Uterus (tissue), 4 donors: ENCODE results near the gene RAB15. TPM values are rescaled to one million over a fixed set of nuclear protein-coding genes. Genes with fewer than 3 reads are reported as not detected.

ENCODE experiments used
- DNase-seq, 2 donors: peaks; one replicate each; pipeline ENCODE4 v3.0.0-alpha.2; 2019 to 2020
- H3K27ac ChIP-seq, 2 donors: fragments of 200-600 bp; sonication (generic); 1 replicate in 1 of 2; 2 replicates in 1 of 2; pipeline ENCODE4 v1.5.1; 2016 to 2018
- H3K27me3 ChIP-seq, 2 donors: fragments of 200-600 bp; sonication (generic); one replicate each; pipeline ENCODE4 v1.5.1; 2018 to 2019; ENCODE audit warnings: control low read depth in 1 of 2
- H3K36me3 ChIP-seq, 2 donors: fragments of 200-600 bp; sonication (generic); one replicate each; pipeline ENCODE4 v1.5.1; 2019; ENCODE audit warnings: control low read depth in 1 of 2
- H3K4me1 ChIP-seq, 2 donors: fragments of 200-600 bp; sonication (generic); one replicate each; pipeline ENCODE4 v1.5.1; 2018 to 2019; ENCODE audit warnings: control low read depth in 1 of 2
- H3K4me3 ChIP-seq, 2 donors: fragments of 200-600 bp; sonication (generic); 1 replicate in 1 of 2; 2 replicates in 1 of 2; pipeline ENCODE4 v1.5.1; 2018 to 2019; ENCODE audit warnings: mild to moderate bottlenecking in 1 of 2
- H3K9me3 ChIP-seq, 2 donors: fragments of 200-600 bp; sonication (generic); one replicate each; pipeline ENCODE4 v1.5.1; 2019; ENCODE audit warnings: control low read depth in 1 of 2
- CTCF ChIP-seq, 4 experiments: fragments of 200-600 bp in 2 of 4; fragments of 450-650 bp in 2 of 4; sonication (generic) in 2 of 4; IDR thresholded peaks; one replicate each; pipeline ENCODE4 v1.5.1; 2016 to 2019; ENCODE audit warnings: antibody characterized with exemption in 4 of 4, mild to moderate bottlenecking in 2 of 4, moderate library complexity in 1 of 4
- POLR2A ChIP-seq, 2 donors: fragments of 450-650 bp; IDR thresholded peaks; one replicate each; pipeline ENCODE4 v1.6.1; 2016; ENCODE audit warnings: antibody characterized with exemption in 2 of 2, mild to moderate bottlenecking in 1 of 2, moderate library complexity in 1 of 2
- intact Hi-C: fragments of 100-400 bp; cut with DNase I; formaldehyde crosslinking; loops from one replicate; pipeline ENCODE4 v1.15.1; 2023; ENCODE audit warnings: low total_unique reads
- total RNA-seq, 4 donors: library from RNA; depleted of rRNA in 3 of 4; stranded (reverse); fragments of >200 nt in 3 of 4; gene quantifications; one replicate each; pipeline versions ENCODE4 v1.1.0 to v1.2.4, GENCODE V29; 2014 to 2023
- donor health status: DM: yes; HTN: yes; CAD: no.

Gene RAB15
- total RNA-seq, 4 donors from 2014 or later: 1.0 to 3.8 (median 3.4) TPM; not detected in 1

- DNase-seq: no peak
Observed at GRCh38 chr14:64995291-64995690, 23.2 kb upstream of the RAB15 start.

GRCh38 chr14:64994540-64994939, 22.4 kb upstream of the RAB15 start:
- no peak overlapping the region for H3K27ac ChIP-seq
- H3K4me1 ChIP-seq: no peaks in the 10 kb centered on the region
- H3K27me3 ChIP-seq: no peaks in the 10 kb centered on the region
- H3K9me3 ChIP-seq: no peaks in the 10 kb centered on the region
- TF ChIP-seq POLR2A (IDR thresholded peaks at IDR 0.05) (no peak), CTCF (IDR thresholded peaks at IDR 0.05) (no peak)
- no peak overlapping the region for H3K4me3 ChIP-seq
- DNase-seq: no peak
- intact Hi-C loops: no loop called here
- no peaks in the 10 kb centered on the region for H3K36me3 ChIP-seq

More at GRCh38 chr14:64995291-64995690, 23.2 kb upstream of the RAB15 start:
- Histone ChIP-seq H3K9me3 (no peaks in the 10 kb centered on the region), H3K27ac (no peak overlapping the region), H3K27me3 (no peaks in the 10 kb centered on the region), H3K4me3 (no peak overlapping the region), H3K36me3 (no peaks in the 10 kb centered on the region), H3K4me1 (no peaks in the 10 kb centered on the region)
- TF ChIP-seq CTCF (IDR thresholded peaks at IDR 0.05) (no peak), POLR2A (IDR thresholded peaks at IDR 0.05) (no peak)
- intact Hi-C loops: no loop called here

- TF ChIP-seq CTCF (IDR thresholded peaks at IDR 0.05): no peak
- no peak for TF ChIP-seq POLR2A (IDR thresholded peaks at IDR 0.05)
- no peaks in the 10 kb centered on the region for H3K27me3 ChIP-seq
- no peak overlapping the region for H3K27ac ChIP-seq
- intact Hi-C loops: no loop called here
- H3K4me3 ChIP-seq: no peak overlapping the region
- no peaks in the 10 kb centered on the region for H3K4me1 ChIP-seq
- no peaks in the 10 kb centered on the region for H3K9me3 ChIP-seq
- no peaks in the 10 kb centered on the region for H3K36me3 ChIP-seq
- no peak for DNase-seq
Observed at GRCh38 chr14:64993266-64993930, 21.3 kb upstream of the RAB15 start.

GRCh38 chr14:64992328-64992885, 20.3 kb upstream of the RAB15 start:
- intact Hi-C loops: no loop called here
- no peak for TF ChIP-seq CTCF (IDR thresholded peaks at IDR 0.05)
- TF ChIP-seq POLR2A (IDR thresholded peaks at IDR 0.05): no peak
- H3K9me3 ChIP-seq: no peaks in the 10 kb centered on the region
- no peaks in the 10 kb centered on the region for H3K36me3 ChIP-seq
- no peaks in the 10 kb centered on the region for H3K27me3 ChIP-seq
- no peak overlapping the region for H3K27ac ChIP-seq
- no peak overlapping the region for H3K4me3 ChIP-seq
- no peak for DNase-seq
- H3K4me1 ChIP-seq: no peaks in the 10 kb centered on the region

GRCh38 chr14:64990939-64991338, 18.8 kb upstream of the RAB15 start:
- Histone ChIP-seq H3K36me3 (no peaks in the 10 kb centered on the region), H3K27me3 (no peaks in the 10 kb centered on the region), H3K4me1 (no peaks in the 10 kb centered on the region), H3K27ac (no peak overlapping the region), H3K9me3 (no peaks in the 10 kb centered on the region), H3K4me3 (no peak overlapping the region)
- DNase-seq: no peak
- intact Hi-C loops: no loop called here
- TF ChIP-seq CTCF (IDR thresholded peaks at IDR 0.05) (no peak), POLR2A (IDR thresholded peaks at IDR 0.05) (no peak)
